HEK293T (cell line): ENCODE results near the gene XIRP1.

Experiments
- CTCF ChIA-PET: fragments of 350-600 bp; formaldehyde crosslinking; extraction: SDS; loops from one replicate; lab custom pipeline; 2021; ENCODE audit warnings: antibody characterized with exemption, inconsistent platforms; lab: Yijun Ruan, JAX
- POLR2A ChIA-PET: fragments of 350-600 bp; formaldehyde crosslinking; extraction: SDS; loops from one replicate; lab custom pipeline; 2020; ENCODE audit warnings: antibody characterized with exemption, inconsistent platforms; lab: Yijun Ruan, JAX
- DNase-seq: peaks from one replicate; pipeline ENCODE4 v3.0.0; 2012; ENCODE audit warnings: mixed read lengths; ENCODE audit errors: extremely low spot score
- ARNT ChIP-seq: fragments of 450-650 bp; IDR thresholded peaks from 2 replicates; pipeline ENCODE4 v1.6.1; 2017; ENCODE audit warnings: mild to moderate bottlenecking
- BHLHE40 ChIP-seq: fragments of 450-650 bp; IDR thresholded peaks from 2 replicates; pipeline ENCODE4 v1.6.1; 2016; ENCODE audit warnings: mild to moderate bottlenecking, moderate library complexity, borderline replicate concordance
- CTBP1 ChIP-seq: fragments of 450-650 bp; IDR thresholded peaks from 2 replicates; pipeline ENCODE4 v1.6.1; 2016; ENCODE audit warnings: borderline replicate concordance
- ELF4 ChIP-seq: fragments of 450-650 bp; IDR thresholded peaks from 2 replicates; pipeline ENCODE4 v1.6.1; 2017; ENCODE audit warnings: antibody characterized with exemption
- FOXA1 ChIP-seq: fragments of 450-650 bp; IDR thresholded peaks from 2 replicates; pipeline ENCODE4 v1.6.1; 2016; ENCODE audit warnings: mild to moderate bottlenecking
- FOXK2 ChIP-seq: fragments of 450-650 bp; IDR thresholded peaks from 2 replicates; pipeline ENCODE4 v1.6.1; 2016; ENCODE audit warnings: mild to moderate bottlenecking
- FOXM1 ChIP-seq: fragments of 450-650 bp; IDR thresholded peaks from 2 replicates; pipeline ENCODE4 v1.6.1; 2017; ENCODE audit warnings: mild to moderate bottlenecking, borderline replicate concordance
- HDGF ChIP-seq: fragments of 450-650 bp; IDR thresholded peaks from 2 replicates; pipeline ENCODE4 v1.6.1; 2017; ENCODE audit warnings: antibody characterized with exemption, borderline replicate concordance
- L3MBTL2 ChIP-seq: fragments of 450-650 bp; conservative IDR thresholded peaks from 2 replicates; pipeline ENCODE4 v1.6.1; 2016; ENCODE audit warnings: mild to moderate bottlenecking
- LEF1 ChIP-seq: fragments of 450-650 bp; IDR thresholded peaks from 2 replicates; pipeline ENCODE4 v1.6.1; 2017; ENCODE audit warnings: mild to moderate bottlenecking, borderline replicate concordance
- NFRKB ChIP-seq: fragments of 450-650 bp; IDR thresholded peaks from 2 replicates; pipeline ENCODE4 v1.6.1; 2016; ENCODE audit warnings: mild to moderate bottlenecking, moderate library complexity
- PKNOX1 ChIP-seq: fragments of 450-650 bp; IDR thresholded peaks from 2 replicates; pipeline ENCODE4 v1.6.1; 2016
- SP1 ChIP-seq: fragments of 450-650 bp; IDR thresholded peaks from 2 replicates; pipeline ENCODE4 v1.6.1; 2017
- SUZ12 ChIP-seq: fragments of 450-650 bp; IDR thresholded peaks from 2 replicates; pipeline ENCODE4 v1.6.1; 2016; ENCODE audit warnings: mild to moderate bottlenecking
- TARDBP ChIP-seq: fragments of 450-650 bp; IDR thresholded peaks from 2 replicates; pipeline ENCODE4 v1.6.1; 2016
- ZNF384 ChIP-seq: fragments of 450-650 bp; IDR thresholded peaks from 2 replicates; pipeline ENCODE4 v1.6.1; 2016

Gene XIRP1

DNA sequence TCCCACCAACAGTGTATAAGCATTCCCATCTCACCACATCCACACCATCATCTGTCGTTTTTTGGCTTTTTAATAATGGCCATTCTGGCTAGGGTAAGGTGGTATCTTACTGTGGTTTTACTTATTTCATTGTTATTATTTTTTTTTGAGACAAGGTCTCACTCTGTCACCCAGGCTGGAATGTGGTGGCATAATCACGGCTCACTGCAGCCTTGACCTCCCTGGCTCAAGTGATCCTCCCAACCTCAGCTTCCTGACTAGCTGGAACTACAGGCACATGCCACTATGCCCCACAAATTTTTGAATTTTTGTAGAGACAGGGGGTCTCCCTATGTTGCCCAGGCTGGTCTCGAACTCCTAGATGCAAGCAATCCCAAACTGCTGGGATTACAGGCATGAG, 28.0 kb downstream of the XIRP1 start:
- ChIA-PET CTCF (interaction anchor here (1.3 kb wide), 1 partner anchor 124 kb away, joined by 3 read pairs; no protein-coding TSS in a partner anchor), POLR2A (no interaction called here)
- TF ChIP-seq NFRKB (no peak), FOXM1 (no peak), CTBP1 (no peak), TARDBP (no peak), L3MBTL2 (no peak), ZNF384 (no peak), FOXA1 (no peak), SUZ12 (no peak), ELF4 (no peak), HDGF (no peak), ARNT (no peak)

GRCh38 chr3:39158148-39158715, 34.2 kb downstream of the XIRP1 start:
- DNase-seq, result no peak
- POLR2A ChIA-PET, result no interaction called here
- no peak for TF ChIP-seq L3MBTL2
- TF ChIP-seq CTBP1, result no peak
- no peak for TF ChIP-seq ELF4
- TF ChIP-seq BHLHE40, result no peak
- TF ChIP-seq LEF1, result no peak
- no peak for TF ChIP-seq TARDBP
- no peak for TF ChIP-seq FOXA1
- TF ChIP-seq PKNOX1, result no peak
- no peak for TF ChIP-seq FOXK2
- no peak for TF ChIP-seq SUZ12
- TF ChIP-seq HDGF, result no peak
- TF ChIP-seq SP1, result no peak
- no peak for TF ChIP-seq NFRKB
- CTCF ChIA-PET, result no interaction called here

More for the DNA sequence above, 28.0 kb downstream of the XIRP1 start:
- DNase-seq, result no peak

DNA sequence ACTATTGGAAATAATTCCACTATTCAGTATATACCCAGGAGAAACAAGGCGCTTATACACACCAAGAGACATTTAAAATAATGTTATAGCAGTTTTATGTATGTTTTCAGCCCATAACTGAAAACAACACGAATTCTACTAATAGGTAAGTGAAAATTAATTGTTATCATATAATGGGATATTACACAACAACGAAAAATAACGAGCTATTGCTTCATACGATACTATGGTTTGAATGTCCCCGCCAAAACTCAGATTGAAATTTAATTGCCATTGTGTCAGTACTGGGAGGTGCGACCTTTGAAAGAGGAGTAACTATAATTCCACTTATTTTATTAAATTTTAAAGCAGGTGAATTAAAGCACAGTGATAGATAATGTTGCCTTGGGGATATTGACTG, 35.0 kb downstream of the XIRP1 start:
- ChIA-PET CTCF (no interaction called here), POLR2A (no interaction called here)
- TF ChIP-seq HDGF, result no peak
- TF ChIP-seq NFRKB, result no peak
- no peak for TF ChIP-seq ZNF384
- no peak for TF ChIP-seq FOXM1
- TF ChIP-seq ELF4, result no peak
- TF ChIP-seq FOXA1, result no peak
- no peak for TF ChIP-seq ARNT
- TF ChIP-seq TARDBP, result no peak
- no peak for TF ChIP-seq SUZ12
- no peak for TF ChIP-seq SP1
- no peak for TF ChIP-seq LEF1
- no peak for TF ChIP-seq CTBP1
- TF ChIP-seq L3MBTL2, result no peak
- no peak for TF ChIP-seq BHLHE40
- no peak for TF ChIP-seq PKNOX1
- no peak for TF ChIP-seq FOXK2
- DNase-seq, result no peak

- TF ChIP-seq ELF4, result no peak
- TF ChIP-seq FOXM1, result no peak
- no peak for TF ChIP-seq CTBP1
- TF ChIP-seq BHLHE40, result no peak
- TF ChIP-seq LEF1, result no peak
- TF ChIP-seq PKNOX1, result no peak
- no peak for TF ChIP-seq SP1
- TF ChIP-seq ZNF384, result no peak
- TF ChIP-seq SUZ12, result no peak
- TF ChIP-seq L3MBTL2, result no peak
- POLR2A ChIA-PET, result interaction anchor here (2.7 kb wide), 1 partner anchor 22 kb away, joined by 9 read pairs; no protein-coding TSS in a partner anchor
- CTCF ChIA-PET, result no interaction called here
- no peak for DNase-seq
Observed at GRCh38 chr3:39156421-39156820, 36.0 kb downstream of the XIRP1 start.

- ChIA-PET CTCF (interaction anchor here (0.6 kb wide), 1 partner anchor 325 kb away, joined by 3 read pairs; no protein-coding TSS in a partner anchor), POLR2A (interaction anchor here (2.7 kb wide), 1 partner anchor 23 kb away, joined by 9 read pairs; no protein-coding TSS in a partner anchor)
Observed at GRCh38 chr3:39154280-39155021, 37.9 kb downstream of the XIRP1 start.

More at GRCh38 chr3:39154280-39155021, 37.9 kb downstream of the XIRP1 start:
- TF ChIP-seq L3MBTL2 (no peak), BHLHE40 (no peak), ARNT (no peak), PKNOX1 (no peak), FOXA1 (no peak), LEF1 (no peak), HDGF (no peak), ELF4 (no peak), FOXK2 (no peak)
- peak; percentile 46 for DNase-seq
